Fibroblast of skin of back (primary cell): ENCODE measurements around the gene PHB1.
"Not testable (repeated sequence)": the region's sequence is repeated elsewhere in the genome, so short reads cannot be mapped to it uniquely, and the experiment has no call there.

ENCODE experiments used
- DNase-seq: peaks from one replicate; pipeline ENCODE4 v3.0.0-alpha.2; 2013

The PHB1 gene

GRCh38 chr17:49378311-49378710 is 36.4 kb downstream of the PHB1 start:
- no peak for DNase-seq

GRCh38 chr17:49375544-49375943 is 39.1 kb downstream of the PHB1 start:
- DNase-seq = no peak

- no peak for DNase-seq
Observed at GRCh38 chr17:49373115-49373514, 41.6 kb downstream of the PHB1 start.

GRCh38 chr17:49372425-49372824 is 42.3 kb downstream of the PHB1 start:
- no peak for DNase-seq

GRCh38 chr17:49370971-49371834 is 43.5 kb downstream of the PHB1 start:
- DNase-seq = no peak

- no peak for DNase-seq
Observed at GRCh38 chr17:49369760-49370159, 44.9 kb downstream of the PHB1 start.

- DNase-seq = no peak
Observed at GRCh38 chr17:49369089-49369488, 45.6 kb downstream of the PHB1 start.

- DNase-seq = peak; percentile 9
Observed at GRCh38 chr17:49365667-49366066, 49.0 kb downstream of the PHB1 start.

GRCh38 chr17:49365126-49365525 is 49.6 kb downstream of the PHB1 start:
- DNase-seq = not testable (repeated sequence)

- DNase-seq = no peak
Observed at GRCh38 chr17:49364119-49364518, 50.6 kb downstream of the PHB1 start.

- DNase-seq = no peak
Observed at GRCh38 chr17:49363251-49363650, 51.4 kb downstream of the PHB1 start.

- no peak for DNase-seq
Observed at GRCh38 chr17:49362723-49363117, 52.0 kb downstream of the PHB1 start.

GRCh38 chr17:49361902-49362722 is 52.6 kb downstream of the PHB1 start, which contains the start of gene ZNF652:
Gene ZNF652, minus strand, starts transcription at chr17:49362250. Its CDS starts 44,525 bp downstream, at chr17:49317725.
- peak; percentile 88 for DNase-seq

GRCh38 chr17:49361129-49361901 is 53.4 kb downstream of the PHB1 start:
- no peak for DNase-seq

GRCh38 chr17:49360796-49361128 is 53.9 kb downstream of the PHB1 start:
- DNase-seq = peak; percentile 51

- no peak for DNase-seq
Observed at GRCh38 chr17:49359990-49360795, 54.5 kb downstream of the PHB1 start.

- DNase-seq = no peak
Observed at GRCh38 chr17:49358641-49359247, 55.9 kb downstream of the PHB1 start.

- no peak for DNase-seq
Observed at GRCh38 chr17:49357516-49357915, 57.2 kb downstream of the PHB1 start.

- no peak for DNase-seq
Observed at GRCh38 chr17:49356320-49356719, 58.4 kb downstream of the PHB1 start.
